IMR-90 (cell line): ENCODE measurements around the gene ACCSL. TPM values are rescaled to one million over a fixed set of nuclear protein-coding genes. Genes with fewer than 3 reads are reported as not detected.
A peak's percentile ranks its signal among the peaks of the same experiment; 100 is the strongest.

Experiments used
- ATAC-seq: fragments of 200-7000 bp; cut with Tn5 transposase; 2 replicates; pipeline ENCODE4 v1.9.1; 2020; ENCODE audit warnings: low read depth, mild to moderate bottlenecking, moderate library complexity
- BruUV-seq: library from RNA; stranded (reverse); fragments of 400-500 nt; replicated peaks from 2 replicates; lab custom pipeline; 2021; lab: Mats Ljungman, UMichigan
- CTCF ChIA-PET: fragments of 300-600 bp; formaldehyde crosslinking; extraction: SDS; loops from one replicate; lab custom pipeline; 2021; ENCODE audit warnings: antibody characterized with exemption; lab: Yijun Ruan, JAX
- POLR2A ChIA-PET: fragments of 300-600 bp; sonication (Branson Sonifier 250); formaldehyde crosslinking; loops from one replicate; lab custom pipeline; 2022; ENCODE audit warnings: antibody characterized with exemption; ENCODE audit not compliant: unreplicated experiment; lab: Charles Lee
- DNase-seq: peaks from one replicate; pipeline ENCODE4 v3.0.0; 2013
- H2AFZ ChIP-seq: replicated peaks from 2 replicates; pipeline ENCODE3; 2013; ENCODE audit warnings: low read length, mild to moderate bottlenecking; ENCODE audit not compliant: poor library complexity
- H2AK5ac ChIP-seq: 2 replicates; pipeline ENCODE4 v1.6.1; 2013; ENCODE audit warnings: low read depth, low read length, inconsistent platforms
- H2AK9ac ChIP-seq: replicated peaks from 2 replicates; pipeline ENCODE3; 2013; ENCODE audit warnings: mild to moderate bottlenecking, low read depth, low read length, moderate library complexity; ENCODE audit not compliant: poor library complexity
- H2BK120ac ChIP-seq: 2 replicates; pipeline ENCODE4 v1.6.1; 2013; ENCODE audit warnings: low read depth, low read length, inconsistent platforms
- H2BK15ac ChIP-seq: 3 replicates; pipeline ENCODE4 v1.6.1; 2013; ENCODE audit warnings: low read depth, low read length, inconsistent platforms
- H2BK20ac ChIP-seq: 2 replicates; pipeline ENCODE4 v1.6.1; 2013; ENCODE audit warnings: low read depth, mild to moderate bottlenecking, inconsistent platforms, low read length, moderate library complexity
- H2BK5ac ChIP-seq: 2 replicates; pipeline ENCODE4 v1.6.1; 2013; ENCODE audit warnings: mild to moderate bottlenecking, low read depth, low read length, inconsistent platforms; ENCODE audit not compliant: poor library complexity, severe bottlenecking
- H3K14ac ChIP-seq: replicated peaks from 2 replicates; pipeline ENCODE4 v1.6.1; 2013; ENCODE audit warnings: low read depth, low read length, inconsistent platforms
- H3K18ac ChIP-seq: 2 replicates; pipeline ENCODE4 v1.6.1; 2013; ENCODE audit warnings: low read depth, low read length, control low read depth
- H3K23ac ChIP-seq: 2 replicates; pipeline ENCODE4 v1.6.1; 2013; ENCODE audit warnings: low read depth, low read length, inconsistent platforms
- H3K27ac ChIP-seq: 2 replicates; pipeline ENCODE4 v1.5.1; 2013; ENCODE audit warnings: mild to moderate bottlenecking, control low read depth, low read length; ENCODE audit not compliant: insufficient read depth
- H3K27me3 ChIP-seq: 2 replicates; pipeline ENCODE4 v1.6.1; 2013; ENCODE audit warnings: low read length; ENCODE audit not compliant: control insufficient read depth, insufficient read depth
- H3K36me3 ChIP-seq: 2 replicates; pipeline ENCODE4 v1.6.1; 2013; ENCODE audit warnings: low read length, mixed read lengths; ENCODE audit not compliant: control insufficient read depth, insufficient read depth
- H3K4ac ChIP-seq: 2 replicates; pipeline ENCODE4 v1.6.1; 2013; ENCODE audit warnings: low read depth, low read length, inconsistent platforms
- H3K4me1 ChIP-seq: 2 replicates; pipeline ENCODE4 v1.6.1; 2013; ENCODE audit warnings: low read length, mixed read lengths; ENCODE audit not compliant: control insufficient read depth, insufficient read depth
- H3K4me2 ChIP-seq: 2 replicates; pipeline ENCODE4 v1.6.1; 2013; ENCODE audit warnings: low read depth, mild to moderate bottlenecking, control low read depth, low read length, moderate library complexity
- H3K4me3 ChIP-seq: 2 replicates; pipeline ENCODE4 v1.5.1; 2013; ENCODE audit warnings: low read depth, mild to moderate bottlenecking, control low read depth, low read length, moderate library complexity; ENCODE audit not compliant: insufficient read depth
- H3K56ac ChIP-seq: 2 replicates; pipeline ENCODE4 v1.6.1; 2013; ENCODE audit warnings: low read length, inconsistent platforms; ENCODE audit not compliant: insufficient read depth; ENCODE audit errors: extremely low read depth
- H3K79me1 ChIP-seq, 2 experiments: 2 replicates each; pipeline ENCODE4 v1.6.1; 2013; ENCODE audit warnings: low read length in 2 of 2, inconsistent platforms in 1 of 2, low read depth in 1 of 2
- H3K9ac ChIP-seq: 2 replicates; pipeline ENCODE4 v1.6.1; 2013; ENCODE audit warnings: low read depth, low read length, control low read depth
- H3K9me1 ChIP-seq: 2 replicates; pipeline ENCODE4 v1.6.1; 2013; ENCODE audit warnings: low read length, inconsistent platforms; ENCODE audit not compliant: insufficient read depth
- H3K9me3 ChIP-seq: 2 replicates; pipeline ENCODE4 v1.6.1; 2013; ENCODE audit warnings: low read length; ENCODE audit not compliant: control insufficient read depth, insufficient read depth
- H4K20me1 ChIP-seq: 2 replicates; pipeline ENCODE4 v1.6.1; 2013; ENCODE audit warnings: low read length, inconsistent platforms; ENCODE audit not compliant: insufficient read depth
- H4K5ac ChIP-seq: 2 replicates; pipeline ENCODE4 v1.6.1; 2013; ENCODE audit warnings: mild to moderate bottlenecking, low read depth, low read length, control low read depth
- H4K8ac ChIP-seq, 2 experiments: 2 replicates each; pipeline ENCODE4 v1.6.1; 2013; ENCODE audit warnings: low read depth in 2 of 2, low read length in 2 of 2, control low read depth in 1 of 2, inconsistent platforms in 1 of 2
- H4K91ac ChIP-seq: 2 replicates; pipeline ENCODE4 v1.6.1; 2013; ENCODE audit warnings: low read depth, low read length, inconsistent platforms; ENCODE audit not compliant: insufficient read depth
- BHLHE40 ChIP-seq: fragments of 150-350 bp; IDR thresholded peaks from 2 replicates; pipeline ENCODE4 v1.6.1; 2016; ENCODE audit warnings: mild to moderate bottlenecking, low read depth, low read length
- CEBPB ChIP-seq: IDR thresholded peaks from 2 replicates; pipeline ENCODE4 v1.6.1; 2012; ENCODE audit warnings: low read depth, low read length, improper control_type of control experiment
- MAZ ChIP-seq: IDR thresholded peaks from 2 replicates; pipeline ENCODE4 v1.6.1; 2012; ENCODE audit warnings: low read depth, mild to moderate bottlenecking, low read length, improper control_type of control experiment, moderate library complexity, borderline replicate concordance
- MXI1 ChIP-seq: IDR thresholded peaks from 2 replicates; pipeline ENCODE4 v1.6.1; 2012; ENCODE audit warnings: low read depth, mild to moderate bottlenecking, low read length, moderate library complexity, borderline replicate concordance
- NFE2L2 ChIP-seq: fragments of 150-350 bp; IDR thresholded peaks from 2 replicates; pipeline ENCODE4 v1.6.1; 2016; ENCODE audit warnings: low read depth, mild to moderate bottlenecking, low read length
- SMC3 ChIP-seq: fragments of 150-350 bp; IDR thresholded peaks from 2 replicates; pipeline ENCODE4 v1.6.1; 2016; ENCODE audit warnings: low read depth, mild to moderate bottlenecking, antibody characterized with exemption, low read length, moderate library complexity
- WGBS, 2 experiments: methylation state at CpG; one replicate each; pipeline versions ENCODE4 v1.1.5 to v1.1.7; 2013; ENCODE audit warnings: missing lambda C conversion rate in 2 of 2; ENCODE audit not compliant: insufficient read length in 1 of 2; ENCODE audit errors: extremely low coverage in 2 of 2; 5-methylcytosine and 5-hydroxymethylcytosine counted together
- dilution Hi-C: fragments of 300-500 bp; cut with HindIII; formaldehyde crosslinking; loops from one replicate; pipeline ENCODE4 v1.14.3; 2018; ENCODE audit warnings: low sequenced_read_pairs; ENCODE audit not compliant: unreplicated experiment
- in situ Hi-C: fragments of 300-500 bp; cut with MboI; formaldehyde crosslinking; loops from 3 replicates; pipeline ENCODE4 v1.14.3; 2019; ENCODE audit warnings: low sequenced_read_pairs, inconsistent platforms, mixed read lengths
- intact Hi-C: fragments of 100-400 bp; cut with micrococcal nuclease; formaldehyde crosslinking; loops from 2 replicates; pipeline ENCODE4 v1.10.0; 2022
- polyA plus RNA-seq, 3 experiments: library from polyadenylated mRNA; depleted of rRNA; stranded (reverse); fragments of >200 nt; gene quantifications; 2 replicates each; pipeline ENCODE4 v1.2.3, GENCODE V29; 2012; ENCODE audit warnings: low replicate concordance in 1 of 3
- total RNA-seq: library from RNA; depleted of rRNA; stranded (reverse); fragments of >200 nt; gene quantifications from 2 replicates; pipeline ENCODE4 v1.2.3, GENCODE V29; 2012
- TF ChIP-seq, protein P1 (sequence below): fragments of 150-350 bp; IDR thresholded peaks from 2 replicates; pipeline ENCODE4 v1.6.1; 2017; ENCODE audit warnings: mild to moderate bottlenecking, antibody characterized with exemption, low read length, low read depth
- TF ChIP-seq, protein P2 (sequence below): fragments of 150-350 bp; IDR thresholded peaks from 2 replicates; pipeline ENCODE4 v1.6.1; 2016; ENCODE audit warnings: low read depth, mild to moderate bottlenecking, low read length, moderate library complexity, borderline replicate concordance
- TF ChIP-seq, protein P3 (sequence below): conservative IDR thresholded peaks from 2 replicates; pipeline ENCODE4 v1.5.1; 2012; ENCODE audit warnings: mild to moderate bottlenecking, low read depth, low read length, improper control_type of control experiment

The ACCSL gene
- total and polyA plus RNA-seq, 2 of the 4 experiments (the other 2 are of a cell fraction), result not detected

DNA sequence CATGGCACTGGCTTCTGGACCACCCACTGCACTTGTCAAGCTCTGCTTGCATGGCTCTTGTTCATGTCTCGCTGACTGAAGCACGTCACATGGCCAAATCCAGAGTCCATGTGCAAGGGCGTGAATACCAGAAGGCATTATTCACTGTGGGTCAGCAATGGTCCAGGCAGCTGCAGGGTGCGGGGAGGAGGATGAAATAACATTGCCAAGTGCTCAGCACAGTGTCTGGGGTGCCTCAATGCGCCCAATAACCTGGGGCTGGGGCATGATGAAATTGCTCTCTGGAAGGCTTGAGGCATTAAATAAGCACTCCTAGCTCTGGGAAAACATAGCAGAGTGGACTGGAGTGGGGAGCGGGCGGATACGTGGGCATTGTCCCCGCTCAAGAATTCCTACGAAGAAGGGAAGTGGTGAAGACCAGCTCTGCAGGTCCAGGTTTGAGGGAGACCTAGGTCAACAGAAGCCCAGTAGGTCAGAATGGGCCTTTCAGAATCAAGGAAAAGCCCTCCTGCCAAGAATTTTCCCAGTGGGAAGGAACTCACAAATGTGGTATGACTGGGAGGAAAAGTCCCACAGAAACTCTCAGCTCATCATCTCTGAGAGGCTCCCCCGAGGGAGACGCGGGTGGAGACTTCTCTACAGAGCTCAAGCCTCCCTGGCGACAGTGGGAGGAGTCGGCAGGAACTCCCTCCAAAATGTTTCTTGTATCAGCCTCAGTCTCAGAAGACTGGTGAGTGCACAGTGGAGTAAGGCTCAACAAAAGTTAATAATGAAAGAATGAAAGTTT is 15.3 kb upstream of the ACCSL start:
- DNase-seq (peak; percentile 72), ATAC-seq (peak; percentile 33; the same call in 1 of the 2 replicates)
- peak overlapping the region; percentile 71 for H2AFZ ChIP-seq
- no peak overlapping the region for H3K4me2 ChIP-seq
- H3K4ac ChIP-seq, result no peak overlapping the region
- ChIA-PET CTCF (interaction anchor here (0.6 to 2.5 kb wide), 2 partner anchors 44 to 143 kb away, joined by 3 to 9 read pairs; no protein-coding TSS in a partner anchor), POLR2A (no interaction called here)
- in situ Hi-C loops (no loop called here), intact Hi-C loops (no loop called here), dilution Hi-C loops (loop anchor here (25.0 kb wide), 1 partner anchor 120 kb away; no protein-coding TSS in a partner anchor)
- no peak overlapping the region for H3K56ac ChIP-seq
- H2BK120ac ChIP-seq, result no peak overlapping the region
- no peak overlapping the region for H3K27ac ChIP-seq
- peaks cover 11% of the 10 kb centered on the region for H3K27me3 ChIP-seq
- H4K91ac ChIP-seq, result no peak overlapping the region
- no peak overlapping the region for H3K18ac ChIP-seq
- no peak overlapping the region for H3K4me3 ChIP-seq
- no peak overlapping the region for H4K5ac ChIP-seq
- BruUV-seq, result no TSS peak
- no peak overlapping the region for H2AK9ac ChIP-seq
- no peaks in the 10 kb centered on the region; the same call in 1 of the 2 replicates for H4K20me1 ChIP-seq
- H3K9ac ChIP-seq, result no peak overlapping the region
- no peak overlapping the region for H2BK5ac ChIP-seq
- no peaks in the 10 kb centered on the region for H3K36me3 ChIP-seq
- no peak overlapping the region for H3K14ac ChIP-seq
- no peaks in the 10 kb centered on the region for H3K79me1 ChIP-seq
- peaks cover 2% of the 10 kb centered on the region; the same call in 1 of the 2 replicates for H3K9me1 ChIP-seq
- 37% methylated on average over 3 of the region's 15 CpGs; no CpG with 5 or more reads in 1 of the 2 experiments for WGBS, 2 experiments
- TF ChIP-seq, protein P1, sequence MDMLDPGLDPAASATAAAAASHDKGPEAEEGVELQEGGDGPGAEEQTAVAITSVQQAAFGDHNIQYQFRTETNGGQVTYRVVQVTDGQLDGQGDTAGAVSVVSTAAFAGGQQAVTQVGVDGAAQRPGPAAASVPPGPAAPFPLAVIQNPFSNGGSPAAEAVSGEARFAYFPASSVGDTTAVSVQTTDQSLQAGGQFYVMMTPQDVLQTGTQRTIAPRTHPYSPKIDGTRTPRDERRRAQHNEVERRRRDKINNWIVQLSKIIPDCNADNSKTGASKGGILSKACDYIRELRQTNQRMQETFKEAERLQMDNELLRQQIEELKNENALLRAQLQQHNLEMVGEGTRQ, result peak; percentile 53; the same call in 1 of the 2 replicates
- TF ChIP-seq MAZ (no peak), BHLHE40 (no peak), SMC3 (no peak), NFE2L2 (no peak), CEBPB (no peak), MXI1 (peak; percentile 30; the same call in 1 of the 2 replicates)
- TF ChIP-seq, protein P2, sequence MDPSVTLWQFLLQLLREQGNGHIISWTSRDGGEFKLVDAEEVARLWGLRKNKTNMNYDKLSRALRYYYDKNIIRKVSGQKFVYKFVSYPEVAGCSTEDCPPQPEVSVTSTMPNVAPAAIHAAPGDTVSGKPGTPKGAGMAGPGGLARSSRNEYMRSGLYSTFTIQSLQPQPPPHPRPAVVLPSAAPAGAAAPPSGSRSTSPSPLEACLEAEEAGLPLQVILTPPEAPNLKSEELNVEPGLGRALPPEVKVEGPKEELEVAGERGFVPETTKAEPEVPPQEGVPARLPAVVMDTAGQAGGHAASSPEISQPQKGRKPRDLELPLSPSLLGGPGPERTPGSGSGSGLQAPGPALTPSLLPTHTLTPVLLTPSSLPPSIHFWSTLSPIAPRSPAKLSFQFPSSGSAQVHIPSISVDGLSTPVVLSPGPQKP, result no peak
- TF ChIP-seq, protein P3, sequence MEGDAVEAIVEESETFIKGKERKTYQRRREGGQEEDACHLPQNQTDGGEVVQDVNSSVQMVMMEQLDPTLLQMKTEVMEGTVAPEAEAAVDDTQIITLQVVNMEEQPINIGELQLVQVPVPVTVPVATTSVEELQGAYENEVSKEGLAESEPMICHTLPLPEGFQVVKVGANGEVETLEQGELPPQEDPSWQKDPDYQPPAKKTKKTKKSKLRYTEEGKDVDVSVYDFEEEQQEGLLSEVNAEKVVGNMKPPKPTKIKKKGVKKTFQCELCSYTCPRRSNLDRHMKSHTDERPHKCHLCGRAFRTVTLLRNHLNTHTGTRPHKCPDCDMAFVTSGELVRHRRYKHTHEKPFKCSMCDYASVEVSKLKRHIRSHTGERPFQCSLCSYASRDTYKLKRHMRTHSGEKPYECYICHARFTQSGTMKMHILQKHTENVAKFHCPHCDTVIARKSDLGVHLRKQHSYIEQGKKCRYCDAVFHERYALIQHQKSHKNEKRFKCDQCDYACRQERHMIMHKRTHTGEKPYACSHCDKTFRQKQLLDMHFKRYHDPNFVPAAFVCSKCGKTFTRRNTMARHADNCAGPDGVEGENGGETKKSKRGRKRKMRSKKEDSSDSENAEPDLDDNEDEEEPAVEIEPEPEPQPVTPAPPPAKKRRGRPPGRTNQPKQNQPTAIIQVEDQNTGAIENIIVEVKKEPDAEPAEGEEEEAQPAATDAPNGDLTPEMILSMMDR, result no peak
- no peak overlapping the region for H2AK5ac ChIP-seq
- H4K8ac ChIP-seq, result no peak overlapping the region
- H2BK20ac ChIP-seq, result no peak overlapping the region
- no peaks in the 10 kb centered on the region for H3K9me3 ChIP-seq
- no peak overlapping the region for H3K23ac ChIP-seq
- H2BK15ac ChIP-seq, result no peak overlapping the region
- peaks cover 5% of the 10 kb centered on the region; the same call in 1 of the 2 replicates for H3K4me1 ChIP-seq
